Pericardium fibroblast (primary cell): Measurements from ENCODE around the gene TXNDC11. TPM values are rescaled to one million over a fixed set of nuclear protein-coding genes. Genes with fewer than 3 reads are reported as not detected.

ENCODE experiments used
- total RNA-seq: library from RNA; depleted of rRNA; stranded (reverse); fragments of >200 nt; gene quantifications from 2 replicates; pipeline ENCODE4 v1.2.3, GENCODE V29; 2015

Gene TXNDC11, protein sequence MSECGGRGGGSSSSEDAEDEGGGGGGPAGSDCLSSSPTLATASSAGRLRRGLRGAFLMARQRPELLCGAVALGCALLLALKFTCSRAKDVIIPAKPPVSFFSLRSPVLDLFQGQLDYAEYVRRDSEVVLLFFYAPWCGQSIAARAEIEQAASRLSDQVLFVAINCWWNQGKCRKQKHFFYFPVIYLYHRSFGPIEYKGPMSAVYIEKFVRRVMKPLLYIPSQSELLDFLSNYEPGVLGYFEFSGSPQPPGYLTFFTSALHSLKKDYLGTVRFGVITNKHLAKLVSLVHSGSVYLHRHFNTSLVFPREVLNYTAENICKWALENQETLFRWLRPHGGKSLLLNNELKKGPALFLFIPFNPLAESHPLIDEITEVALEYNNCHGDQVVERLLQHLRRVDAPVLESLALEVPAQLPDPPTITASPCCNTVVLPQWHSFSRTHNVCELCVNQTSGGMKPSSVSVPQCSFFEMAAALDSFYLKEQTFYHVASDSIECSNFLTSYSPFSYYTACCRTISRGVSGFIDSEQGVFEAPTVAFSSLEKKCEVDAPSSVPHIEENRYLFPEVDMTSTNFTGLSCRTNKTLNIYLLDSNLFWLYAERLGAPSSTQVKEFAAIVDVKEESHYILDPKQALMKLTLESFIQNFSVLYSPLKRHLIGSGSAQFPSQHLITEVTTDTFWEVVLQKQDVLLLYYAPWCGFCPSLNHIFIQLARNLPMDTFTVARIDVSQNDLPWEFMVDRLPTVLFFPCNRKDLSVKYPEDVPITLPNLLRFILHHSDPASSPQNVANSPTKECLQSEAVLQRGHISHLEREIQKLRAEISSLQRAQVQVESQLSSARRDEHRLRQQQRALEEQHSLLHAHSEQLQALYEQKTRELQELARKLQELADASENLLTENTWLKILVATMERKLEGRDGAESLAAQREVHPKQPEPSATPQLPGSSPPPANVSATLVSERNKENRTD
- total RNA-seq: 28.7 and 37.3 TPM in 2 replicates

DNA sequence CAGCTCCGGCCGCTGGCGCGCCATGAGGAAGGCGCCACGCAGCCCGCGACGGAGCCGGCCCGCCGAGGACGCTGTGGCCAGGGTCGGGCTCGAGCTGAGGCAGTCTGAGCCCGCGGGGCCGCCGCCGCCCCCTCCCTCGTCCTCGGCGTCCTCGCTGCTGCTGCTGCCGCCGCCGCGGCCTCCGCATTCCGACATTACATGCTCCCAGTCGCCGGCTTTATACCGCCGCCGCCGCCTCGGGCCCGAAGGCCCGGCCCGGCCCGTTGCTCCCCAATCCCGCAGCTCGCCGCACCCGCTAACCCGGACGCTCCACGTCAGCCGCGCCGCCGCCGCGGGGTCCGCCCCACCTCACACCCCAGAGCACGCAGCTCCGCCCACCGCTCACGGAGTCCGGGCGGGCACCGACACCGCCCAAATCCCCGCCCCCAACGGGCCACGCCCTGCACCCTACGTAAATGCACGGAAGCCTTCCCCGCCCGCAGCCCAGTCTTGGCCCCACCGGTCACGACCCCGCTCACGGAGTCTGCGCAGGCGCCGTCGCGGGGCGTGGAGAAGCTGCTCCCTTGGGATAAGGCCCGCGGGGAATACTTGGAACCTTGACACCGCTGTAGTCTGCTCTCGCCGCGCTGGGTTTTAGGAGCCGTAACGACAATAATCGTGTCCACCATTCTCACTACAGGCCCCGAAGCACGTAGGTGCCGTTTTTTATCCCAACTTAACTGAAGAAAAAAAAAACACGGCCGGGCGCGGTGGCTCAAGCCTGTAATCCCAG is at the start of gene TXNDC11:
TSS of gene TXNDC11 (minus strand) at position 322 of the 772 bp plus-strand sequence. CDS start at position 195, 127 bp downstream.

DNA sequence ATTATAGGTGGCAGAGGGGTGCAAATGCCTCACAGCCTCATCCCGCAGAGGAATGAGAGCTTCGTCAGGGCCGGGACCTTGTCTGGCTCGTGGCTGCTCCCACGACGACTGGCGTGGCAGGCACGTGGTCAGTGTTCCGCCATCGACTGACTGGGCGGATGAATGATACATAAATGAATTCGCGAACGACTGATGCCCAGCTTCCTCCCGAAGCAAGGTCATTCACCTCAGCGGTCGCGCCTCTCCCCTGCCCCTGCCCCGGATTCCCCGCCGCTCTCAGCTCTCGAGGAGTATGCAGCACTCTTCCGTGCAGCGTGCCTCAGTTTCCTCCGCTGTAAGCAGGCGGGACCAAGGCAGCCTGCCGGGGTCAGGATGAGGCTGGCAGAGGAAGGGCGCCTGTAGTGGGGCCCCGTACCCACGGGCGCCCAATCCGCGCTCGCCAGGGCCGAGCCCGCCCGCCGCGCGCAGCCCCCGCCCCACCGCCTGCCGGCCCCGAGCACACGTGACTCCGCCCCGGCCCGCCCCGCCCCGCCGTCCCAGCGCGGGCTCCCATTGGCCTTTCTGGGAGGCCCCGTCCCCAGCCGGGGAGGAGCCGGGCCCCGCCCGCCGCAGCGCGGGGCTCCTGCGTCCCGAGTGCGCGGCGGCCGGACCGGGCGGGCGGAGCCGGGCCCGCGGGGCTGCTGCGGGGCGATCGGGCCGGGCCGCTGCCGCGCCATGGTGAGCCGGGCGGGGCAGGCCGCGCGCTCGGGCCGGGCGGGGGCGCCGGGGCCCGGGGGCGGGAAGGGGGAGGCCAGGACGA is 74.6 kb downstream of the TXNDC11 start, which contains the start of gene SNN:
TSS of gene SNN (plus strand) at position 632 of the 799 bp plus-strand sequence. CDS start 7,605 bp downstream, outside the sequence.

Other genes starting within 250 kb of the TXNDC11 start
- gene LITAF, start 155.9 kb downstream of the TXNDC11 start, total RNA-seq: 25.2 and 41.8 TPM in 2 replicates
- gene SNN, start 74.4 kb downstream of the TXNDC11 start, total RNA-seq: 6.6 and 8.8 TPM in 2 replicates
- gene ZC3H7A, start 54.4 kb upstream of the TXNDC11 start, total RNA-seq: 29.3 and 32.3 TPM in 2 replicates
- 107 and 167 TPM in 2 replicates for gene RSL1D1, start 108.7 kb upstream of the TXNDC11 start, total RNA-seq
- gene GSPT1, start 173.1 kb upstream of the TXNDC11 start, total RNA-seq: 47.7 and 54.8 TPM in 2 replicates
- 0.23 and 2.3 TPM in 2 replicates for gene NPIPB2, start 199.2 kb upstream of the TXNDC11 start, total RNA-seq
- not detected in 2 replicates for gene TNFRSF17, start 222.4 kb upstream of the TXNDC11 start, total RNA-seq
- 6.3 and 6.4 TPM in 2 replicates for gene SNX29, start 233.9 kb upstream of the TXNDC11 start, total RNA-seq